Umbilical cord (tissue), 2 donors: ENCODE data around the gene LMLN. TPM values are rescaled to one million over a fixed set of nuclear protein-coding genes. Genes with fewer than 3 reads are reported as not detected.
A peak's percentile ranks its signal among the peaks of the same experiment; 100 is the strongest.
"Not testable (repeated sequence)": the region's sequence is repeated elsewhere in the genome, so short reads cannot be mapped to it uniquely, and the experiment has no call there.

ENCODE experiments used
- DNase-seq: peaks from one replicate; pipeline ENCODE4 v3.0.0-alpha.2; 2015; ENCODE audit warnings: low spot score
- total RNA-seq: library from RNA; depleted of rRNA; stranded (reverse); fragments of >200 nt; gene quantifications from one replicate; pipeline ENCODE4 v1.2.3, GENCODE V29; 2014; ENCODE audit warnings: low replicate concordance; ENCODE audit not compliant: insufficient read depth

Gene LMLN
- total RNA-seq, 1 donor from 2014 or later: 27.7 TPM

GRCh38 chr3:198022604-198023003 lies 62.6 kb downstream of the LMLN start:
- DNase-seq: no peak

DNA sequence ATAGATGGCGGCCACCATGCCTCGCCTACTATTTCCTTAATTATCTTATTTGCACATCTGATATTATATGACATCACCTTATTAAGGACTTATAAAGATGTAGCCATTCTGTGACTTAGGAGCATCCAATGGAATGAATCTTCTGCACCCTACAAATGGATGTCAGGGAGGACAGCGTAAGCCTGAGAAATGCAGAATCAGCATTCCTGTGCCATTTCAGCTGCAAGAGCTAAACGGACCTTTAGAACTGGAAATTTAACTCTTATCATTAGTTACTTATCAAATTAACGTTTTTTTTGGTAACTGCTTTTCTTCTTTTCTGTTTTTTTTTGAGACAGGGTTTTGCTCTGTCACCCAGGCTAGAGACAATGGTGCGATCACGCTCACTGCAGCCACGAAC lies 65.6 kb downstream of the LMLN start:
- DNase-seq: no peak

DNA sequence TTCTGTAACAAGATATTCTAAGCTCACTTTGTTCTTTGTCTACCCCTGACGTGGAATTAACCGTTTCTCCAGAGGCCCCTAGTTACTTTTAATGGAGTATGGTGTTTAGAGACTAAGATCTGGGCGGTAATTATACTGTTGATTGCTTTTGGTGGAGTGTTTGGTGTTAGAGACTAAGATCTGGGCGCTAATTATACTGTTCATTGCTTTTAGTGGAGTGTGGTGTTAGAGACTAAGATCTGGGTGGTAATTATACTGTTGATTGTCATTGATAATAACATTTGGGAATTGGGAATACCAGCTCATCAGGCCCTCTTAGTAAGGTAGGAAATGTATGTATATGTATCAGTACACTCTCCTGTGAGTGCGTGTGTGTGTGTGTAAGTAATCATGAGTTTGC lies 66.6 kb downstream of the LMLN start:
- no peak for DNase-seq

DNA sequence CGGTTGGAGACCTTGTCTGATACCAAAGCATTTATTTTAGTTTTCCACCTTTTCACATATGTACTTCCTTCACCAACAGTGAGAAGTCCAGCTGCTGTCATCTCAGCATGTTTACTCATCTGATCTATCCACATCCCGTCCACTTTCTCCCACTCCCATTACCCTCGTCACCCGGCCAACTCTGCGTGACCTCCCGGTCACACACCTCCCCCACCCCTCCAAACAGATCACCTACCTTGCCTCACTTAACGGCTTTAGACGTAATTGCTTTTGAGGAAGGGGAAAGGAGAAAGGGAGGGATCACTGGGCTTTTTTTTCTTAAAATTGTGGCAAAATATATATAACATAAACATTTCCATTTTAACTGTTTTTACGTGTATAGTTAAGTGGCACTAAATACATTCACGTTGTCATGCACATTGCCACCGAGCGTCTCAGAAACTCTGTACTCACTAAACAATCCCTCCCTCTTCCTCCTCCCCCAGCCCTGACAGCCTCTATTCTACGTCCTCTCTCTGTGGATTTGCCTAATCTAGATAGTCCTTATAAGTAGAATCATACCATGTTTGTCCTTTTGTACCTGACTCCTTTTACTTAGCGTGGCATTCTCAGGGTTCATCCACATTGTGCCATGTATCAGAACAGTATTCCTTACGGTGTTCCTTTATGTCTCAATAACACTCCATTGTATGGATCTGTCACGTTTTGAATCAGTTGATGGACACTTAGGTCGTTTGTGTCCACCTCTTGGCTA lies 67.2 kb downstream of the LMLN start:
- DNase-seq: no peak

- no peak for DNase-seq
Observed at GRCh38 chr3:198027799-198028390, 67.9 kb downstream of the LMLN start.

DNA sequence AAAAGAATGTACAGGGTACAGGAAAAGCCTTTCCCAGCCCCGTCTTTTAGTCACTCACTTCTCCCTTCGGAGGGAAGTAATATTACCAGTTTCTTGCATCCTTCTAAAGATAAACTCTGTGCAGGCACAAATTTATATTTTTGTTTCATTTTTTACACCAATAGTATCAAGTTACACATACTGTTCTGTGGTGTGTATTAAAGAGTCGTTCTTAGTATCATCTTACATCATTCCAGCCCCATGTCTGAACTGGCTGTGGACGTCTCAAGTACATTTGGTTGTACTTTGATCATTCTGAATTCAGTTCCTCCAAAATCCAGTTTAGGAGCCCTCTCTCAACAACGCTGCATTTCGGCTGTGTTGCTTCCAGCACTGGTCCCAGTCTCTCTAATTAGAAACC lies 68.7 kb downstream of the LMLN start:
- DNase-seq: peak; percentile 53

- no peak for DNase-seq
Observed at GRCh38 chr3:198030125-198030524, 70.1 kb downstream of the LMLN start.

- DNase-seq: peak; percentile 10
Observed at GRCh38 chr3:198030726-198031125, 70.7 kb downstream of the LMLN start.

DNA sequence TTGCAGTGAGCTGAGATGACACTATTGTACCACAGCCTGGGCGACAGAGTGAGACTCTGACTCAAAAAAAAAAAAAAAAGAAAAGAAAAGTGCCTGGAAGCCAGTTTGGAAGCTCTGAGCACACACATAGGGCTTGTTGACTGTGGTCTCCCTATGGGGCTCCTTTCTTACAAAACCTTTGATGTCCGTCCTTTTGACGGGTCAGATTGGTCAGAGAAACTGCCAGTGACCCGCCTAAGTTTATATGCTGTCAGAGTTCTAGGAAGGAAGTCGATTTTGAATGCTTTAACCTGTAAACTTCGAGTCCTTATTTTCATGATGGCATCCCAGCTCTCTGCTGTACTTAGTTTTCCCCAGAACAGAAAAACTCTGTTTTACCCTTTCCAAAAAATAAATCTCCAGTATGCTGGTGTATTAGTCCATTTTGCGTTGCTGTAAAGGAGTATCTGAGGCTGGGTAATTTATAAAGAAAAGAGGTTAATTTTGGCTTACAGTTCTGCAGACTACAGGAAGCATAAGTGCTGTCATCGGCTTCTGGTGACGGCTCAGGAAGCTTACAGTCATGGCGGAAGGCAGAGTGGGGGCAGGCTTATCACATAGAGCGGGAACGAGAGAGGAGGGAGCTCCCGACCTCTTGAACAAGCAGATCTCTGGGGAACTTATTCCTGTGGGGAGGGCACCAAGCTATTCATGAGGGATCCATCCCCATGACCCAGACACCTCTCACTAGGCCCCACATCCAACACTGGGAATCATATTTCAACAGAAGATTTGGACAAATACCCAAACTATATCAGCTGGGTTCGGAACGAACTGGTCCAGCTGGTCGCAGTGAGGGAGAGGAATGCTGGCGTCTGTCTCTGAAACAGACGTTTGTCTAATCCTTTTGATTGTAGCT lies 72.3 kb downstream of the LMLN start:
- DNase-seq: no peak

DNA sequence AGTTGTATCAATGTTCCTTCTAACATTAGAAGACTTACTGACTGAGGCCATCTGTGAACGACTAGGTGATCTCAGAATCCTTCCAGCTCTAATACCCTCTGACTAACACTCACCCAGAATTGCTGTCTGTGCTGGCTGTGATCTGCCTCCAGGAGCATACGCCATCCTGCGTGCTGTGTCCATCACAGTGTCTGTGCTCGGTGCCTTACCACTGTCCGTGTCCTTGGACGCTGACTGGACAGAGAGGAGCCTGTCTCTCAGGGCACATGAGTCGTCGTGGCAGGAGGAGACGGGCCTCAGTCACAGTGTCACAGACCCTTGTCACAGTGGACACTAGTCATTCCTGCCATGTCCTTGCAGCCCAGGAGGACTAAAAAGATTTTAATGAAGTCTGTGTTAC lies 83.1 kb downstream of the LMLN start:
- DNase-seq: no peak

DNA sequence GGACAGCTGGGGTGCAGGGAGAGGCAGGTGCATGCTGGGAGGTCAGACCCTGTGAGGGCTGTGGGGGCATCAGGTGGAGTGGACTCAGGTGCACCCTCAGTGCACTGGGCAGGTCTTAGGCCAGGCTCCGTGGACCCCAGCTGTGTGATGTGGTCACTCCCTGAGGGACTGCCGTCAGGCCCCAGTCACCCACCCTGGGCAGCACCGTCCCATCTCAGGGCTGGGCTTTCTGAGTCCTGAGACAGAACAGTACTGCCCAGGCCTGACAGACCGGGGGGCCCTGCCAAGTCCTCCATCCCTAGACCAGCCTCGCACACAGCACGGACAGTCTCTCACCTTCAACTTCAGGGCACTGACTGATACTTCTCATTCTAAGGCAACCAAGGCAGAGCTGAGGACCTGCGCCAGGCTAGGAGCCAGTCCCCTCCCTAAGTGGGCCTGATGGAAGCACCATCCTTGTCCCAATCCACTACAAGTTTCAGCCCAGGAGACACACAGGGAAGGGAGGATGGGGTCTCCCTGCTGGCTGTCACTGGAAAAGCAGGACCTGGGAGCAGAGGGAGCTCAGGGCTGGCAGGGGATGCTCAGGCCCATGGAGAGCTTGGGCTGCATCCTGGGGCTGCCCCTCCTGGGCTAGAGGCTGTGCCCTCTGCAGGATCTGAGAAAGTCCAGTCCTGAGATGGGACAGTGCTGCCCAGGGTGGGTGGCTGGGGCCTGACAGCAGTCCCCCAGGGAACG lies 86.3 kb downstream of the LMLN start:
- DNase-seq: no peak

DNA sequence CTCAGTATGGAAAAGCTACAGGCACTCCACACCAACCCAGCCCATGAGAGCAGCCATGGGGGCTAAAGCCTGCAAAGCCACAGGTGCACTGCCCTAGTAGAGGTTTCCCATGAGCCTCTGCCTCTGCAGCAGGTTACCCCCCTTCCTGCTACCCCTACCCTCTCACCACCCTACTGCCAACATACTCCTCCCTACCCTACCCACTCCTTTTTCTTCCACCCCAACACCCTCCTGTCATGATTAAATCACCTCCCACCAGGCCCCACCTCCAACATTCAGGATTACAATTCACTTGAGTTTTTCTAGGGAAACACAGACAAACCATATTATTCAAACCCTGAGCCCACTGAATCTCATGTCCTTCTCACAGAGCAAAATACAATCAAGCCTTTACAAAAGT lies 88.4 kb downstream of the LMLN start:
- no peak for DNase-seq

DNA sequence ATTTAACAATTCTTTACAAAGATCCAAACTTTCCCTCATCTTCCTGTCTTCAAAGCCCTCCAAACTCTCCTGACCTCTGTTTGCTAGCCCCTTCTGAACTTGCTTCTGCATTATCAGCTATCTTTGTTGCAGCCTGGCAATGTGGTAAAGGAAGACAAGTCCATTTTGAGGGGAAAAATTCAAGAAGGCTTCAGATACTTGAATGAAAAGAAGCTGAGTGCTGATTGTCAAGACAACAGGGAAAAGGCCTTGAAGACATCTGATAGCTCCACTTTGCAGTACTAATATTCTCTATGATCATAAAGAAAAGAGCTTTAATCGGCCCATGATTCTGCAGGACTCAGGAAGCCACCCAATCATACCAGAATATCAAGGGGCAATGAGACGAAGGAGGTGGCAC lies 91.8 kb downstream of the LMLN start:
- no peak for DNase-seq

DNA sequence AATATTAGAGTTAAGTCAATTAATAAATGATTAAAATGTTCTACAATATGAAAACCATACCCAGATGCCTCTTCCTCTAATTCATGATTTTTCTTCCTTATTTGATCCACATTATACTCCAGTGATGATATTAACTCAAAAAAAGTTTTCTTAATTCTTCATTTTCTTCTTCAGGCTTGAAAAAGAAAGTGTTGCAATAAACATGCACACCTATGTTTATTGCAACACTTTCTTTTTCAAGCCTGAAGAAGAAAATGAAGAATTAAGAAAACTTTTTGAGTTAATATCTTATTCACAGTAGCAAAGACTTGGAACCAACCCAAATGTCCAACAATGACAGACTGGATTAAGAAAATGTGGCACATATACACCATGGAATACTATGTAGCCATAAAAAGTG lies 93.4 kb downstream of the LMLN start:
- not testable (repeated sequence) for DNase-seq

GRCh38 chr3:198061119-198062067 lies 101.4 kb downstream of the LMLN start:
- DNase-seq: no peak

DNA sequence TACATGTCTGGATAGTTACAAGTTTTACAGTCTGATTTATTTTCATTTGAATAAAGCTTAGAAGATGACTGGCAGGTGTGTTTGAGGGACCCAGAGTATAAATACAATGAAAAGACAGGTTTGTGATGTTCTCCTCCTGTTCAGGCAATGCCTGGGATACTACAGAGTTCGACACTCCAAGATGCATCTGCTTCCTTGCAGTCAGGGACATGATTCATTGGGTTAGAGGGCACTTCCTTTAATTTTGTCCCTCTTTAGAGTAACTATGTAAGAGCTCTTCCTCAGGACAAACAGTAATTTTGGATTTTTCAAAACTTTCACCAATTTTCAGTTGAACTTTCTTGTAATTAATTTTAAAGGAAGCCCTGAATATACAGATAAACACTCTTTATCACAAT lies 102.0 kb downstream of the LMLN start:
- no peak for DNase-seq

- no peak for DNase-seq
Observed at GRCh38 chr3:198064420-198064819, 104.4 kb downstream of the LMLN start.

DNA sequence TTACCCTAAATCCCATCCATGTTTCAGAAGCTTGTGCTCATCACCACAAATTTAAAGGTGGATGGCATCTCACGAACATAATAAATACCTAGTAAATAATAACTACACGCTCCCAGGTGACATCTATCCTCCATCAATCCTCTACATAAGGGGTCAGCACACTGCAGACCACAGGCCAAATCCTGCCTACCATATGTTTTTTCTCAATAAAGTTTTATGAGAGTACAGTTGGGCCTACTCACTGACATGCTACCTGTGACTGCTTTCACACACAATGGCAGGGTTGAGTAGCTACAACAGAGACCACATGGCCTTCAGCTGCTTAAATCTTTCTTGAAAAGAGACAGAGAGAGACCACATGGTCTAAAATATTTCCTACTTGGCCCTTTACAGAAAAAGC lies 105.9 kb downstream of the LMLN start:
- no peak for DNase-seq

DNA sequence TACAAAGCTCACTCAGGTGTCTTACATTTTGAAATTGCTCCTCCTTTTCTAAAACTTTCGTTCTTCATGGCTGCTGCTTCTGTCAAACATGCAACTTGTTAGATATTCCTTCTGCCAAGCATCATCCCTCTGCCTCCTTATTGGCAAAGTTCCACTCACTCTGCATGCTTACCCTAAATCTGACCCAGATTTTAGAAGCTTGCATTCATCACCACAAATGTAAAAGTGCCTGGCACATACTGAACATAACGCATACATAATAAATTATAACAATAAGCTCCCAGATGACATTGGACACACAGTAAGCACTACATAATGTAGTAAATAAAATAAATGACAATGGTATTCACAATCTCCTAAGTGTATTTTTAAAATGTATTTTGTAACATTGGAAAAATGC lies 107.4 kb downstream of the LMLN start:
- no peak for DNase-seq

DNA sequence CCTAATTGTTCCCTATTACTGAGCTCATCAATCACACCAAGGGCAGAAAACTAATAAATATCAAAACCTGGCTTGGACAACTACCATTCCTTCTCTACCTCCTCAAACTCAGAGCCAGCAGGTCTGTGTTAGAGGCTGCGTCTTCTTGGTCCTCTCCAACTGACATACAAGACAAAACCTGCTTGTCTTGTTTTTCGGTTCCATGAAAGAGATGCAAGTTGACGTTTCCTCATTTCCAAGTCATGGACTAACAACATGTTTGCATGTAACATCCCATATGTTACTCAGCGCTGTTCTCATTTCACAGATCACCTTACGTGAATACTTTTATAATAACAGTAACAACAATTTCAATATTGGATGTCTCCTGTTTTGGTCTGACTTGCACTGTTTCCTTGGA lies 110.9 kb downstream of the LMLN start:
- peak; percentile 45 for DNase-seq
